HCT116 (cell line): ENCODE results near the gene KIF26A. TPM values are rescaled to one million over a fixed set of nuclear protein-coding genes. Genes with fewer than 3 reads are reported as not detected.

Experiments used
- ATAC-seq: fragments of 200-7000 bp; cut with Tn5 transposase; 2 replicates; pipeline ENCODE4 v1.9.1; 2020; ENCODE audit warnings: mild to moderate bottlenecking, moderate library complexity
- BruUV-seq: library from RNA; stranded (reverse); fragments of 400-500 nt; replicated peaks from 2 replicates; lab custom pipeline; 2021; lab: Mats Ljungman, UMichigan
- CTCF ChIA-PET: fragments of 300-600 bp; sonication (Branson Sonifier 250); formaldehyde crosslinking; loops from one replicate; lab custom pipeline; 2021; ENCODE audit warnings: antibody characterized with exemption; lab: Charles Lee
- POLR2A ChIA-PET: fragments of 300-600, 350-600 bp; sonication (Branson Sonifier 250); formaldehyde crosslinking; loops from one replicate; lab custom pipeline; 2021; ENCODE audit warnings: antibody characterized with exemption; lab: Charles Lee
- RAD21 ChIA-PET, 2 experiments: fragments of 300-600 bp; sonication (Branson Sonifier 250); formaldehyde crosslinking; loops; one replicate each; lab custom pipeline; 2023; ENCODE audit warnings: low total read pairs in 2 of 2; ENCODE audit not compliant: uncharacterized antibody in 2 of 2, unreplicated experiment in 2 of 2, low non-redundant PET in 1 of 2; lab: Charles Lee
- DNase-seq: peaks from one replicate; pipeline ENCODE4 v3.0.0-alpha.2; 2010; ENCODE audit warnings: low read depth, low spot score
- H2AFZ ChIP-seq: fragments of 200-600 bp; shearing (Covaris generic), sonication (generic); 2 replicates; pipeline ENCODE4 v1.6.1; 2017; ENCODE audit warnings: low read depth, mixed run types, mixed read lengths, antibody characterized with exemption, low read length; ENCODE audit not compliant: poor library complexity, severe bottlenecking
- H3K27ac ChIP-seq: 2 replicates; pipeline ENCODE4 v1.5.1; 2012; ENCODE audit warnings: low read depth, low read length
- H3K27me3 ChIP-seq: fragments of 200-600 bp; sonication (generic); 2 replicates; pipeline ENCODE4 v1.6.1; 2016; ENCODE audit warnings: mixed run types, low read length, mixed read lengths; ENCODE audit not compliant: insufficient read depth
- H3K36me3 ChIP-seq, 2 experiments: fragments of 200-500 bp in 1 of 2; fragments of 200-600 bp in 1 of 2; sonication (Bioruptor generic) in 1 of 2; sonication (generic) in 1 of 2; 2 replicates each; pipeline versions ENCODE4 v1.5.1 to v1.6.1; 2014 to 2016; ENCODE audit warnings: low read length in 2 of 2, inconsistent platforms in 1 of 2, mixed read lengths in 1 of 2, mixed run types in 1 of 2; ENCODE audit not compliant: insufficient read depth in 2 of 2, control insufficient read depth in 1 of 2
- H3K4me1 ChIP-seq, 2 experiments: fragments of 200-600 bp in 1 of 2; sonication (generic) in 1 of 2; 2 replicates each; pipeline versions ENCODE4 v1.5.1 to v1.6.1; 2012 to 2017; ENCODE audit warnings: low read length in 2 of 2, inconsistent platforms in 1 of 2, mild to moderate bottlenecking in 1 of 2, mixed read lengths in 1 of 2, mixed run types in 1 of 2, moderate library complexity in 1 of 2; ENCODE audit not compliant: insufficient read depth in 2 of 2, control insufficient read depth in 1 of 2
- H3K4me2 ChIP-seq: fragments of 200-600 bp; sonication (generic); 2 replicates; pipeline ENCODE4 v1.6.1; 2017; ENCODE audit warnings: mixed run types, low read length, mixed read lengths
- H3K4me3 ChIP-seq, 2 experiments: fragments of 200-600 bp in 1 of 2; sonication (generic) in 1 of 2; replicated peaks in 1 of 2; 2 replicates each; pipeline ENCODE4 v1.5.1; 2011 to 2016; ENCODE audit warnings: low read length in 2 of 2, control low read depth in 1 of 2, low read depth in 1 of 2, mild to moderate bottlenecking in 1 of 2, mixed read lengths in 1 of 2, mixed run types in 1 of 2
- H3K79me2 ChIP-seq: fragments of 200-600 bp; sonication (generic); 2 replicates; pipeline ENCODE4 v1.6.1; 2017; ENCODE audit warnings: mild to moderate bottlenecking, mixed run types, low read length, moderate library complexity, mixed read lengths; ENCODE audit not compliant: insufficient read depth
- H3K9ac ChIP-seq: fragments of 200-600 bp; sonication (generic); 2 replicates; pipeline ENCODE4 v1.6.1; 2016; ENCODE audit warnings: low read length, mixed read lengths
- H3K9me2 ChIP-seq: fragments of 200-600 bp; sonication (generic), shearing (Covaris generic); 2 replicates; pipeline ENCODE4 v1.6.1; 2017; ENCODE audit warnings: mixed run types, mild to moderate bottlenecking, moderate library complexity; ENCODE audit not compliant: insufficient read depth
- H3K9me3 ChIP-seq, 2 experiments: fragments of 200-500 bp in 1 of 2; fragments of 200-600 bp in 1 of 2; sonication (Bioruptor generic) in 1 of 2; sonication (generic) in 1 of 2; 2 replicates each; pipeline ENCODE4 v1.6.1; 2014 to 2017; ENCODE audit warnings: low read length in 2 of 2, mixed read lengths in 2 of 2, inconsistent platforms in 1 of 2, low read depth in 1 of 2, mild to moderate bottlenecking in 1 of 2, mixed run types in 1 of 2, moderate library complexity in 1 of 2; ENCODE audit not compliant: control insufficient read depth in 1 of 2, insufficient read depth in 1 of 2
- H4K20me1 ChIP-seq: fragments of 200-600 bp; sonication (generic), shearing (Covaris generic); 2 replicates; pipeline ENCODE4 v1.6.1; 2017; ENCODE audit warnings: mixed run types, mild to moderate bottlenecking, moderate library complexity; ENCODE audit not compliant: insufficient read depth
- CBX3 ChIP-seq: IDR thresholded peaks from 2 replicates; pipeline ENCODE4 v1.6.1; 2012; ENCODE audit warnings: low read depth
- CEBPB ChIP-seq: IDR thresholded peaks from 2 replicates; pipeline ENCODE4 v1.6.1; 2012; ENCODE audit warnings: low read depth
- EGR1 ChIP-seq: IDR thresholded peaks from 2 replicates; pipeline ENCODE4 v1.6.1; 2012; ENCODE audit warnings: low read depth
- ELF1 ChIP-seq: IDR thresholded peaks from 2 replicates; pipeline ENCODE4 v1.6.1; 2012; ENCODE audit warnings: low read depth, borderline replicate concordance
- EZH2phosphoT487 ChIP-seq: fragments of 200-600 bp; IDR thresholded peaks from 2 replicates; pipeline ENCODE4 v1.6.1; 2018; ENCODE audit warnings: antibody characterized with exemption, borderline replicate concordance
- FOSL1 ChIP-seq: IDR thresholded peaks from 2 replicates; pipeline ENCODE4 v1.6.1; 2012; ENCODE audit warnings: low read depth
- POLR2AphosphoS5 ChIP-seq: IDR thresholded peaks from 2 replicates; pipeline ENCODE4 v1.6.1; 2011; ENCODE audit warnings: mild to moderate bottlenecking, low read depth, low read length, moderate library complexity
- RAD21 ChIP-seq: IDR thresholded peaks from 2 replicates; pipeline ENCODE4 v1.6.1; 2012; ENCODE audit warnings: low read depth, mild to moderate bottlenecking
- TCF7L2 ChIP-seq: IDR thresholded peaks from 2 replicates; pipeline ENCODE4 v1.7.0; 2011; ENCODE audit warnings: borderline replicate concordance, inconsistent platforms; ENCODE audit not compliant: insufficient read depth, insufficient read length; ENCODE audit errors: extremely low read depth
- ZFX ChIP-seq: fragments of 450-650 bp; IDR thresholded peaks from 2 replicates; pipeline ENCODE4 v1.6.1; 2017
- ZNF274 ChIP-seq: fragments of 200-500 bp; sonication (Bioruptor generic); IDR thresholded peaks from 2 replicates; pipeline ENCODE4 v1.6.1; 2014; ENCODE audit warnings: mild to moderate bottlenecking, low read depth, low read length, inconsistent platforms
- intact Hi-C: fragments of 100-400 bp; cut with micrococcal nuclease; formaldehyde crosslinking; loops from 2 replicates; pipeline ENCODE4 v1.10.0; 2022
- total RNA-seq: library from RNA; stranded (reverse); gene quantifications from one replicate; pipeline ENCODE4 v1.2.1, GENCODE V29; 2021; ENCODE audit not compliant: unreplicated experiment
- TF ChIP-seq, protein P1 (sequence below): IDR thresholded peaks from 2 replicates; pipeline ENCODE4 v1.6.1; 2011; ENCODE audit warnings: mild to moderate bottlenecking, low read length, moderate library complexity; ENCODE audit not compliant: insufficient replicate concordance; ENCODE audit errors: extremely low read depth
- TF ChIP-seq, protein P2 (sequence below): IDR thresholded peaks from 2 replicates; pipeline ENCODE4 v1.6.1; 2012; ENCODE audit warnings: low read depth
- TF ChIP-seq, protein P3 (sequence below): IDR thresholded peaks from 2 replicates; pipeline ENCODE4 v1.6.1; 2012
- TF ChIP-seq, protein P4 (sequence below), 3 experiments: fragments of 200-600 bp in 1 of 3; sonication (generic) in 1 of 3; IDR thresholded peaks in 2 of 3; conservative IDR thresholded peaks in 1 of 3; 2 replicates each; pipeline ENCODE4 v1.5.1; 2012 to 2017; ENCODE audit warnings: low read depth in 2 of 3, low read length in 2 of 3, antibody characterized with exemption in 1 of 3, borderline replicate concordance in 1 of 3, control low read depth in 1 of 3, mild to moderate bottlenecking in 1 of 3, mixed read lengths in 1 of 3, mixed run types in 1 of 3, moderate library complexity in 1 of 3; ENCODE audit not compliant: insufficient read depth in 1 of 3
- TF ChIP-seq, protein P5 (sequence below): IDR thresholded peaks from 2 replicates; pipeline ENCODE4 v1.6.1; 2012

KIF26A gene
- total RNA-seq, 1 experiment from 2014 or later: 10.2 TPM

DNA sequence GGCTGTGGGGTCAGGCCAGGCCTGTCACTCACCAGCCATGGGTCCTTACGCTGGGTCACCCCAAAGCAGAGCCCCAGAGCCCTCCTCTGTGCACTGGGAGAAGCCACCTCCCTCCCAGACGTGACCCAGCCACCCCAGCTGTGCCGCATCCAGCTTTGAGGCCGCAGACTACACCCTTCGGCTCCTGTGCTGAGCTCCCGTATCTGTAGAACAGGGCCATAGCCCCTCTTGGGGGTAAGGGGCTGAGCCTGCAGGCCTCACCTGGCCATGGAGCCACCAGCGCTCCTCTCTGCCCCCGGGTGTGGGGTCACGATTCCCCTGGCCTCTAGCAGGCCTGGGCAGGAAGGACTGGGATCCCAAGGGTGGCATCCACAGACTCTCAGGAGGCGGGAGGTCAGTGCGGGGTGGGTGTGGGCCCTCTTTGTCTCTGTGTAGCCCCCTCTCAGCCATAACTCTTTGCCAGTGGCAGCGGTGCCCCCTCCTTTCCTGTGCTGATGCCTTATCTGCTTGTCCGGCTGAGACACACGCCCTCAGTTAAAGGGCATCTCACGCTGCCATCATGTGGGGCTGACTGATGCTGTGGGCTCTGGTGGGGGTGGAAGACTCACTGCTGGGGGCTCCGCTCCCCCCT, 36.6 kb upstream of the KIF26A start:
- Histone ChIP-seq H3K4me1 (peaks cover 7 to 12% of the 10 kb centered on the region in 2 experiments; a peak in 3 of 4 replicates), H3K9me2 (no peaks in the 10 kb centered on the region), H3K79me2 (no peaks in the 10 kb centered on the region), H3K27ac (no peak overlapping the region), H2AFZ (no peak overlapping the region), H3K4me2 (no peak overlapping the region), H3K4me3 (no peak overlapping the region), H3K9ac (no peak overlapping the region), H3K27me3 (no peaks in the 10 kb centered on the region), H3K9me3 (no peaks in the 10 kb centered on the region), H3K36me3 (no peaks in the 10 kb centered on the region)
- POLR2A ChIA-PET: no interaction called here
- ATAC-seq (no peak), DNase-seq (no peak)
- BruUV-seq: no TSS peak
- RAD21 ChIA-PET: no interaction called here
- CTCF ChIA-PET: no interaction called here
- intact Hi-C loops: no loop called here
- TF ChIP-seq, protein P1, sequence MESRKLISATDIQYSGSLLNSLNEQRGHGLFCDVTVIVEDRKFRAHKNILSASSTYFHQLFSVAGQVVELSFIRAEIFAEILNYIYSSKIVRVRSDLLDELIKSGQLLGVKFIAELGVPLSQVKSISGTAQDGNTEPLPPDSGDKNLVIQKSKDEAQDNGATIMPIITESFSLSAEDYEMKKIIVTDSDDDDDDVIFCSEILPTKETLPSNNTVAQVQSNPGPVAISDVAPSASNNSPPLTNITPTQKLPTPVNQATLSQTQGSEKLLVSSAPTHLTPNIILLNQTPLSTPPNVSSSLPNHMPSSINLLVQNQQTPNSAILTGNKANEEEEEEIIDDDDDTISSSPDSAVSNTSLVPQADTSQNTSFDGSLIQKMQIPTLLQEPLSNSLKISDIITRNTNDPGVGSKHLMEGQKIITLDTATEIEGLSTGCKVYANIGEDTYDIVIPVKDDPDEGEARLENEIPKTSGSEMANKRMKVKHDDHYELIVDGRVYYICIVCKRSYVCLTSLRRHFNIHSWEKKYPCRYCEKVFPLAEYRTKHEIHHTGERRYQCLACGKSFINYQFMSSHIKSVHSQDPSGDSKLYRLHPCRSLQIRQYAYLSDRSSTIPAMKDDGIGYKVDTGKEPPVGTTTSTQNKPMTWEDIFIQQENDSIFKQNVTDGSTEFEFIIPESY: no peak
- TF ChIP-seq CBX3: no peak
- TF ChIP-seq CEBPB: no peak
- no peak for TF ChIP-seq ZFX
- TF ChIP-seq, protein P2, sequence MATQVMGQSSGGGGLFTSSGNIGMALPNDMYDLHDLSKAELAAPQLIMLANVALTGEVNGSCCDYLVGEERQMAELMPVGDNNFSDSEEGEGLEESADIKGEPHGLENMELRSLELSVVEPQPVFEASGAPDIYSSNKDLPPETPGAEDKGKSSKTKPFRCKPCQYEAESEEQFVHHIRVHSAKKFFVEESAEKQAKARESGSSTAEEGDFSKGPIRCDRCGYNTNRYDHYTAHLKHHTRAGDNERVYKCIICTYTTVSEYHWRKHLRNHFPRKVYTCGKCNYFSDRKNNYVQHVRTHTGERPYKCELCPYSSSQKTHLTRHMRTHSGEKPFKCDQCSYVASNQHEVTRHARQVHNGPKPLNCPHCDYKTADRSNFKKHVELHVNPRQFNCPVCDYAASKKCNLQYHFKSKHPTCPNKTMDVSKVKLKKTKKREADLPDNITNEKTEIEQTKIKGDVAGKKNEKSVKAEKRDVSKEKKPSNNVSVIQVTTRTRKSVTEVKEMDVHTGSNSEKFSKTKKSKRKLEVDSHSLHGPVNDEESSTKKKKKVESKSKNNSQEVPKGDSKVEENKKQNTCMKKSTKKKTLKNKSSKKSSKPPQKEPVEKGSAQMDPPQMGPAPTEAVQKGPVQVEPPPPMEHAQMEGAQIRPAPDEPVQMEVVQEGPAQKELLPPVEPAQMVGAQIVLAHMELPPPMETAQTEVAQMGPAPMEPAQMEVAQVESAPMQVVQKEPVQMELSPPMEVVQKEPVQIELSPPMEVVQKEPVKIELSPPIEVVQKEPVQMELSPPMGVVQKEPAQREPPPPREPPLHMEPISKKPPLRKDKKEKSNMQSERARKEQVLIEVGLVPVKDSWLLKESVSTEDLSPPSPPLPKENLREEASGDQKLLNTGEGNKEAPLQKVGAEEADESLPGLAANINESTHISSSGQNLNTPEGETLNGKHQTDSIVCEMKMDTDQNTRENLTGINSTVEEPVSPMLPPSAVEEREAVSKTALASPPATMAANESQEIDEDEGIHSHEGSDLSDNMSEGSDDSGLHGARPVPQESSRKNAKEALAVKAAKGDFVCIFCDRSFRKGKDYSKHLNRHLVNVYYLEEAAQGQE: no peak
- TF ChIP-seq ZNF274: no peak
- no peak for TF ChIP-seq POLR2AphosphoS5
- TF ChIP-seq, protein P3, sequence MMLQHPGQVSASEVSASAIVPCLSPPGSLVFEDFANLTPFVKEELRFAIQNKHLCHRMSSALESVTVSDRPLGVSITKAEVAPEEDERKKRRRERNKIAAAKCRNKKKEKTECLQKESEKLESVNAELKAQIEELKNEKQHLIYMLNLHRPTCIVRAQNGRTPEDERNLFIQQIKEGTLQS: no peak
- TF ChIP-seq TCF7L2: no peak
- TF ChIP-seq EGR1: no peak
- TF ChIP-seq FOSL1: no peak
- no peak for TF ChIP-seq ELF1
- TF ChIP-seq, protein P4, sequence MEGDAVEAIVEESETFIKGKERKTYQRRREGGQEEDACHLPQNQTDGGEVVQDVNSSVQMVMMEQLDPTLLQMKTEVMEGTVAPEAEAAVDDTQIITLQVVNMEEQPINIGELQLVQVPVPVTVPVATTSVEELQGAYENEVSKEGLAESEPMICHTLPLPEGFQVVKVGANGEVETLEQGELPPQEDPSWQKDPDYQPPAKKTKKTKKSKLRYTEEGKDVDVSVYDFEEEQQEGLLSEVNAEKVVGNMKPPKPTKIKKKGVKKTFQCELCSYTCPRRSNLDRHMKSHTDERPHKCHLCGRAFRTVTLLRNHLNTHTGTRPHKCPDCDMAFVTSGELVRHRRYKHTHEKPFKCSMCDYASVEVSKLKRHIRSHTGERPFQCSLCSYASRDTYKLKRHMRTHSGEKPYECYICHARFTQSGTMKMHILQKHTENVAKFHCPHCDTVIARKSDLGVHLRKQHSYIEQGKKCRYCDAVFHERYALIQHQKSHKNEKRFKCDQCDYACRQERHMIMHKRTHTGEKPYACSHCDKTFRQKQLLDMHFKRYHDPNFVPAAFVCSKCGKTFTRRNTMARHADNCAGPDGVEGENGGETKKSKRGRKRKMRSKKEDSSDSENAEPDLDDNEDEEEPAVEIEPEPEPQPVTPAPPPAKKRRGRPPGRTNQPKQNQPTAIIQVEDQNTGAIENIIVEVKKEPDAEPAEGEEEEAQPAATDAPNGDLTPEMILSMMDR (IDR thresholded peaks at IDR 0.05 in 2 of 3, conservative IDR thresholded peaks at IDR 0.05 in 1 of 3; ENCODE audit: borderline replicate concordance in 1 of 3, insufficient read depth in 1 of 3, low read depth in 2 of 3, low read length in 2 of 3): no peak
- no peak for TF ChIP-seq EZH2phosphoT487
- TF ChIP-seq, protein P5, sequence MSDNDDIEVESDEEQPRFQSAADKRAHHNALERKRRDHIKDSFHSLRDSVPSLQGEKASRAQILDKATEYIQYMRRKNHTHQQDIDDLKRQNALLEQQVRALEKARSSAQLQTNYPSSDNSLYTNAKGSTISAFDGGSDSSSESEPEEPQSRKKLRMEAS: no peak
- no peak for TF ChIP-seq RAD21
- TF ChIP-seq, all 23 proteins: peak for 0
- H4K20me1 ChIP-seq: no peaks in the 10 kb centered on the region
